ENCODE results near the gene C21orf58. TPM values are rescaled to one million over a fixed set of nuclear protein-coding genes. Genes with fewer than 3 reads are reported as not detected.

C21orf58 gene
- polyA plus RNA-seq, 1 of the 3 experiments (the other 2 are of a cell fraction), result 9.7 TPM

- TF ChIP-seq ZBTB33 (IDR thresholded peaks at IDR 0.05; ENCODE audit: borderline replicate concordance, low read depth) (no peak), FOXM1 (IDR thresholded peaks at IDR 0.05; ENCODE audit: low read depth) (no peak), RFX5 (IDR thresholded peaks at IDR 0.05; ENCODE audit: low read length) (no peak), YY1 (IDR thresholded peaks at IDR 0.05; ENCODE audit: low read depth) (no peak), ELF1 (IDR thresholded peaks at IDR 0.05) (no peak), GATA2 (CRISPR knock-in tag; IDR thresholded peaks at IDR 0.05) (no peak), EZH2phosphoT487 (IDR thresholded peaks at IDR 0.05; ENCODE audit: borderline replicate concordance, low read depth) (no peak), MXI1 (IDR thresholded peaks at IDR 0.05; ENCODE audit: low read depth, low read length) (no peak)
Measured at GRCh38 chr21:46329796-46330195, 6.1 kb upstream of the C21orf58 start (continued).

GRCh38 chr21:46328151-46328550, 4.5 kb upstream of the C21orf58 start:
- no peak overlapping the region for H3K27ac ChIP-seq (ENCODE audit: low read depth in 2 of 2, low read length in 1 of 2)
- no peaks in the 10 kb centered on the region for H3K9me3 ChIP-seq
- peaks cover 12 to 14% of the 10 kb centered on the region in 2 experiments; a peak in 3 of 4 replicates for H3K4me1 ChIP-seq (ENCODE audit: control insufficient read depth in 1 of 2, insufficient read depth in 2 of 2, low read depth in 1 of 2, low read length in 1 of 2)
- WGBS (ENCODE audit: low lambda C conversion rate), result 78% methylated on average over 5 of the region's 5 CpGs
- ChIA-PET POLR2A (no interaction called here), CTCF (no interaction called here)
- peaks cover 76% of the 10 kb centered on the region for H3K79me2 ChIP-seq (ENCODE audit: insufficient read depth)
- no peak overlapping the region for H3K9ac ChIP-seq
- no peak overlapping the region for H3K4me2 ChIP-seq
- no peaks in the 10 kb centered on the region for H4K20me1 ChIP-seq (ENCODE audit: insufficient read depth)
- H2AFZ ChIP-seq (ENCODE audit: low read depth), result no peak overlapping the region
- no peak overlapping the region for H3K4me3 ChIP-seq (ENCODE audit: low read depth in 2 of 2, low read length in 1 of 2)
- H3K36me3 ChIP-seq (replicated peaks in 1 of 2; ENCODE audit: control insufficient read depth in 1 of 2, insufficient read depth in 2 of 2, low read length in 1 of 2), result peaks cover 8 to 30% of the 10 kb centered on the region in 2 experiments
- DNase-seq, result no peak
- H3K9me2 ChIP-seq, result no peaks in the 10 kb centered on the region
- peaks cover 26% of the 10 kb centered on the region for H3F3A ChIP-seq (replicated peaks; ENCODE audit: insufficient read depth)
- no peak for TF ChIP-seq RAD21 (IDR thresholded peaks at IDR 0.05; ENCODE audit: low read length)
- TF ChIP-seq SMC3 (IDR thresholded peaks at IDR 0.05; ENCODE audit: low read depth, low read length), result no peak
- TF ChIP-seq FOSL2 (IDR thresholded peaks at IDR 0.05; ENCODE audit: borderline replicate concordance, low read depth), result no peak
- TF ChIP-seq PBX3 (IDR thresholded peaks at IDR 0.05), result no peak
- no peak for TF ChIP-seq CHD2 (IDR thresholded peaks at IDR 0.05; ENCODE audit: low read length, partially characterized antibody)
- TF ChIP-seq FOXM1 (IDR thresholded peaks at IDR 0.05; ENCODE audit: low read depth), result no peak
- no peaks in the 10 kb centered on the region for H3K27me3 ChIP-seq (ENCODE audit: insufficient read depth)

GRCh38 chr21:46327711-46328110, 4.0 kb upstream of the C21orf58 start:
- H2AFZ ChIP-seq (ENCODE audit: low read depth), result no peak overlapping the region
- no peak overlapping the region for H3K4me3 ChIP-seq (ENCODE audit: low read depth in 2 of 2, low read length in 1 of 2)
- no peaks in the 10 kb centered on the region for H4K20me1 ChIP-seq (ENCODE audit: insufficient read depth)
- peaks cover 10 to 12% of the 10 kb centered on the region in 2 experiments; a peak in 3 of 4 replicates for H3K4me1 ChIP-seq (ENCODE audit: control insufficient read depth in 1 of 2, insufficient read depth in 2 of 2, low read depth in 1 of 2, low read length in 1 of 2)
- H3K9ac ChIP-seq, result no peak overlapping the region
- no peaks in the 10 kb centered on the region for H3K27me3 ChIP-seq (ENCODE audit: insufficient read depth)
- CTCF ChIA-PET, result no interaction called here
- 73% methylated on average over 2 of the region's 4 CpGs for WGBS (ENCODE audit: low lambda C conversion rate)
- peaks cover 8 to 30% of the 10 kb centered on the region in 2 experiments for H3K36me3 ChIP-seq (replicated peaks in 1 of 2; ENCODE audit: control insufficient read depth in 1 of 2, insufficient read depth in 2 of 2, low read length in 1 of 2)
- no peak overlapping the region for H3K4me2 ChIP-seq
- peaks cover 22% of the 10 kb centered on the region for H3F3A ChIP-seq (replicated peaks; ENCODE audit: insufficient read depth)
- no peak for DNase-seq
- peaks cover 76% of the 10 kb centered on the region for H3K79me2 ChIP-seq (ENCODE audit: insufficient read depth)
- POLR2A ChIA-PET, result no interaction called here
- H3K9me2 ChIP-seq, result no peaks in the 10 kb centered on the region
- no peaks in the 10 kb centered on the region for H3K9me3 ChIP-seq
- H3K27ac ChIP-seq (ENCODE audit: low read depth in 2 of 2, low read length in 1 of 2), result no peak overlapping the region
- TF ChIP-seq EZH2phosphoT487 (IDR thresholded peaks at IDR 0.05; ENCODE audit: borderline replicate concordance, low read depth) (no peak), USF2 (IDR thresholded peaks at IDR 0.05; ENCODE audit: borderline replicate concordance, low read depth, low read length) (no peak), ZBTB33 (IDR thresholded peaks at IDR 0.05; ENCODE audit: borderline replicate concordance, low read depth) (no peak), FOSL2 (IDR thresholded peaks at IDR 0.05; ENCODE audit: borderline replicate concordance, low read depth) (no peak), CTCF (IDR thresholded peaks at IDR 0.05) (no peak), YY1 (IDR thresholded peaks at IDR 0.05; ENCODE audit: low read depth) (no peak), POLR2AphosphoS5 (IDR thresholded peaks at IDR 0.05; ENCODE audit: low read depth, low read length) (no peak), NFIC (IDR thresholded peaks at IDR 0.05; ENCODE audit: borderline replicate concordance) (no peak), TAF1 (IDR thresholded peaks at IDR 0.05; ENCODE audit: borderline replicate concordance, low read depth, low read length) (no peak), MXI1 (IDR thresholded peaks at IDR 0.05; ENCODE audit: low read depth, low read length) (no peak)
